ENCODE data around the gene BACH2.

Gene BACH2

GRCh38 chr6:90230548-90231215, 66.0 kb downstream of the BACH2 start:
- DNase-seq (ENCODE audit: low read depth, low spot score): no peak
- TF ChIP-seq, protein P1, sequence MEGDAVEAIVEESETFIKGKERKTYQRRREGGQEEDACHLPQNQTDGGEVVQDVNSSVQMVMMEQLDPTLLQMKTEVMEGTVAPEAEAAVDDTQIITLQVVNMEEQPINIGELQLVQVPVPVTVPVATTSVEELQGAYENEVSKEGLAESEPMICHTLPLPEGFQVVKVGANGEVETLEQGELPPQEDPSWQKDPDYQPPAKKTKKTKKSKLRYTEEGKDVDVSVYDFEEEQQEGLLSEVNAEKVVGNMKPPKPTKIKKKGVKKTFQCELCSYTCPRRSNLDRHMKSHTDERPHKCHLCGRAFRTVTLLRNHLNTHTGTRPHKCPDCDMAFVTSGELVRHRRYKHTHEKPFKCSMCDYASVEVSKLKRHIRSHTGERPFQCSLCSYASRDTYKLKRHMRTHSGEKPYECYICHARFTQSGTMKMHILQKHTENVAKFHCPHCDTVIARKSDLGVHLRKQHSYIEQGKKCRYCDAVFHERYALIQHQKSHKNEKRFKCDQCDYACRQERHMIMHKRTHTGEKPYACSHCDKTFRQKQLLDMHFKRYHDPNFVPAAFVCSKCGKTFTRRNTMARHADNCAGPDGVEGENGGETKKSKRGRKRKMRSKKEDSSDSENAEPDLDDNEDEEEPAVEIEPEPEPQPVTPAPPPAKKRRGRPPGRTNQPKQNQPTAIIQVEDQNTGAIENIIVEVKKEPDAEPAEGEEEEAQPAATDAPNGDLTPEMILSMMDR (IDR thresholded peaks at IDR 0.05; ENCODE audit: low read depth, low read length): no peak
- in situ Hi-C loops (cut with HindIII; ENCODE audit: low sequenced_read_pairs): no loop called here
- no peak overlapping the region for H3K4me3 ChIP-seq (ENCODE audit: low read depth, low read length)

GRCh38 chr6:90229331-90230010, 67.2 kb downstream of the BACH2 start:
- in situ Hi-C loops (cut with HindIII; ENCODE audit: low sequenced_read_pairs): no loop called here
- TF ChIP-seq, protein P1 (IDR thresholded peaks at IDR 0.05; ENCODE audit: low read depth, low read length): no peak

DNA sequence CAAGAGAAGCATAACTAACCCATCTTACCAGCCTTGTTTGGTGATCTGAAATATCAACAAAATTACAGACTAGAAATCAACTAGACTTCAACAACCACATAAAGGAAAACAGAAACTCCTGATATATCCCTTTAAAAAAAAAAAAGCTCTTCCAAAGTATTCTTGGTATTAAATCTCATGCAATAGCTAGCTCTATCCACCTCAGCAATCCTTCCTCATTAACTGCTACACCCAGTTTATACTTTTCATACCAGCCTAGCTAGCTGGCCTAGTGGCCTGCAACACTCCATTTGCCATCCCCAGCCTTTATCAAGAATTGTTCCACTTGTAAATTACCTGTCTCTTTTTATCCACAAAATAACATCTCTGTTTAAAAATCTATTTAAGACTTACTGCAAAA, 69.0 kb downstream of the BACH2 start:
- H3K4me3 ChIP-seq (ENCODE audit: low read depth, low read length): no peak overlapping the region
- no peak for DNase-seq (ENCODE audit: low read depth, low spot score)
- in situ Hi-C loops (cut with HindIII; ENCODE audit: low sequenced_read_pairs): no loop called here
- TF ChIP-seq, protein P1 (IDR thresholded peaks at IDR 0.05; ENCODE audit: low read depth, low read length): no peak

More at GRCh38 chr6:90229331-90230010, 67.2 kb downstream of the BACH2 start:
- DNase-seq (ENCODE audit: low read depth, low spot score): no peak
- H3K4me3 ChIP-seq (ENCODE audit: low read depth, low read length): no peak overlapping the region

GRCh38 chr6:90227213-90227612, 69.4 kb downstream of the BACH2 start:
- no peak overlapping the region for H3K4me3 ChIP-seq (ENCODE audit: low read depth, low read length)
- no peak for DNase-seq (ENCODE audit: low read depth, low spot score)
- TF ChIP-seq, protein P1 (IDR thresholded peaks at IDR 0.05; ENCODE audit: low read depth, low read length): no peak
- in situ Hi-C loops (cut with HindIII; ENCODE audit: low sequenced_read_pairs): no loop called here

DNA sequence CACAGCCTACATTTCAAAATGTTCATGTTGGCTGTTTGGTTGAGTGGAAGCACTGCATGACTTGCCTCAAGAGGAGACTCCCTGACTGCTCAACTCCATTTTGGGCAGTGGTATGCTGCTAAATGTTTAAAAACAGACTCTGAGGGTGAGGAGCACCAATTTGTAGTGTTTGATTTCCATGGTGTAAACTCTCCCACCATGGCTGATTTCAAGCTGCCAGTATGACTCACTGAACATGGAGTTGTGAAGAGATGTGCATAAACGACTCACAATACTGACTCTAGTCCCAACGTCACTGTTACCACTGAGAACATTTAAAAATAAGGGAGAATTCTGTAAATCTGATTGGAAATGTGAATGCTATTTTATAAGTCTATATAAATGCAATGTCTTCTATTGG, 70.4 kb downstream of the BACH2 start:
- H3K4me3 ChIP-seq (ENCODE audit: low read depth, low read length): no peak overlapping the region
- in situ Hi-C loops (cut with HindIII; ENCODE audit: low sequenced_read_pairs): no loop called here
- TF ChIP-seq, protein P1 (IDR thresholded peaks at IDR 0.05; ENCODE audit: low read depth, low read length): no peak
- DNase-seq (ENCODE audit: low read depth, low spot score): peak; percentile 29

DNA sequence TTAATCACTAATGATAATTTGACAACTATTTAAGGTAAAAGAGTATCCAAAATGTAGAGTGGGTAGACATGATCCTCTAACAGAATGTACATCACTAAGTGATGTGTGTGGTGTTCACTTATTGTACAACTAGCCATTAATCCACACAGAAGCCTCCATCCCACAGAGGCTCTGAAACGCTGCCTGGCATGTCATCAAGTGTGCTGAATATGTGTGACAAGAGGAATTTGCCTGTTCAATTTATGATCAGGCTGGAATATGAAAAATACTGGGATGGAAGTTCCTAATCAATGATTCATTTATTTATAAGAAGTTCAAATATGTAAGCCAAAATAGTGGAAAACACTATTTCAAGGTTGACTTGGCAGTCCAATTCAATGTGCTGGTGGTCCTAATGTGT, 72.4 kb downstream of the BACH2 start:
- no peak for DNase-seq (ENCODE audit: low read depth, low spot score)
- in situ Hi-C loops (cut with HindIII; ENCODE audit: low sequenced_read_pairs): no loop called here
- TF ChIP-seq, protein P1 (IDR thresholded peaks at IDR 0.05; ENCODE audit: low read depth, low read length): no peak
- no peak overlapping the region for H3K4me3 ChIP-seq (ENCODE audit: low read depth, low read length)
